MM.1S (cell line): ENCODE data around the gene ZNF766.

Source experiments
- EZH2 ChIP-seq: fragments of 300-600 bp; sonication (generic); optimal IDR thresholded peaks from 2 replicates; pipeline ENCODE3; 2017; ENCODE audit warnings: low read depth, mild to moderate bottlenecking, antibody characterized with exemption, low read length, mixed read lengths
- TF ChIP-seq, protein P1 (sequence below): fragments of 300-600 bp; sonication (generic); IDR thresholded peaks from 2 replicates; pipeline ENCODE4 v1.5.1; 2016; ENCODE audit warnings: antibody characterized with exemption, low read length, mixed read lengths

GRCh38 chr19:52221031-52221430 is 48.4 kb upstream of the ZNF766 start:
- TF ChIP-seq, protein P1, sequence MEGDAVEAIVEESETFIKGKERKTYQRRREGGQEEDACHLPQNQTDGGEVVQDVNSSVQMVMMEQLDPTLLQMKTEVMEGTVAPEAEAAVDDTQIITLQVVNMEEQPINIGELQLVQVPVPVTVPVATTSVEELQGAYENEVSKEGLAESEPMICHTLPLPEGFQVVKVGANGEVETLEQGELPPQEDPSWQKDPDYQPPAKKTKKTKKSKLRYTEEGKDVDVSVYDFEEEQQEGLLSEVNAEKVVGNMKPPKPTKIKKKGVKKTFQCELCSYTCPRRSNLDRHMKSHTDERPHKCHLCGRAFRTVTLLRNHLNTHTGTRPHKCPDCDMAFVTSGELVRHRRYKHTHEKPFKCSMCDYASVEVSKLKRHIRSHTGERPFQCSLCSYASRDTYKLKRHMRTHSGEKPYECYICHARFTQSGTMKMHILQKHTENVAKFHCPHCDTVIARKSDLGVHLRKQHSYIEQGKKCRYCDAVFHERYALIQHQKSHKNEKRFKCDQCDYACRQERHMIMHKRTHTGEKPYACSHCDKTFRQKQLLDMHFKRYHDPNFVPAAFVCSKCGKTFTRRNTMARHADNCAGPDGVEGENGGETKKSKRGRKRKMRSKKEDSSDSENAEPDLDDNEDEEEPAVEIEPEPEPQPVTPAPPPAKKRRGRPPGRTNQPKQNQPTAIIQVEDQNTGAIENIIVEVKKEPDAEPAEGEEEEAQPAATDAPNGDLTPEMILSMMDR = no peak
- TF ChIP-seq EZH2 = no peak
